HCT116 (cell line): ENCODE data around the gene NLRC5. TPM values are rescaled to one million over a fixed set of nuclear protein-coding genes. Genes with fewer than 3 reads are reported as not detected.

ENCODE experiments used
- ATAC-seq: fragments of 200-7000 bp; cut with Tn5 transposase; 2 replicates; pipeline ENCODE4 v1.9.1; 2020; ENCODE audit warnings: mild to moderate bottlenecking, moderate library complexity
- BruUV-seq: library from RNA; stranded (reverse); fragments of 400-500 nt; replicated peaks from 2 replicates; lab custom pipeline; 2021; lab: Mats Ljungman, UMichigan
- CTCF ChIA-PET: fragments of 300-600 bp; sonication (Branson Sonifier 250); formaldehyde crosslinking; loops from one replicate; lab custom pipeline; 2021; ENCODE audit warnings: antibody characterized with exemption; lab: Charles Lee
- POLR2A ChIA-PET: fragments of 300-600, 350-600 bp; sonication (Branson Sonifier 250); formaldehyde crosslinking; loops from one replicate; lab custom pipeline; 2021; ENCODE audit warnings: antibody characterized with exemption; lab: Charles Lee
- RAD21 ChIA-PET, 2 experiments: fragments of 300-600 bp; sonication (Branson Sonifier 250); formaldehyde crosslinking; loops; one replicate each; lab custom pipeline; 2023; ENCODE audit warnings: low total read pairs in 2 of 2; ENCODE audit not compliant: uncharacterized antibody in 2 of 2, unreplicated experiment in 2 of 2, low non-redundant PET in 1 of 2; lab: Charles Lee
- DNase-seq: peaks from one replicate; pipeline ENCODE4 v3.0.0-alpha.2; 2010; ENCODE audit warnings: low read depth, low spot score
- H2AFZ ChIP-seq: fragments of 200-600 bp; shearing (Covaris generic), sonication (generic); 2 replicates; pipeline ENCODE4 v1.6.1; 2017; ENCODE audit warnings: low read depth, mixed run types, mixed read lengths, antibody characterized with exemption, low read length; ENCODE audit not compliant: poor library complexity, severe bottlenecking
- H3K27ac ChIP-seq: 2 replicates; pipeline ENCODE4 v1.5.1; 2012; ENCODE audit warnings: low read depth, low read length
- H3K27me3 ChIP-seq: fragments of 200-600 bp; sonication (generic); 2 replicates; pipeline ENCODE4 v1.6.1; 2016; ENCODE audit warnings: mixed run types, low read length, mixed read lengths; ENCODE audit not compliant: insufficient read depth
- H3K36me3 ChIP-seq, 2 experiments: fragments of 200-500 bp in 1 of 2; fragments of 200-600 bp in 1 of 2; sonication (Bioruptor generic) in 1 of 2; sonication (generic) in 1 of 2; 2 replicates each; pipeline versions ENCODE4 v1.5.1 to v1.6.1; 2014 to 2016; ENCODE audit warnings: low read length in 2 of 2, inconsistent platforms in 1 of 2, mixed read lengths in 1 of 2, mixed run types in 1 of 2; ENCODE audit not compliant: insufficient read depth in 2 of 2, control insufficient read depth in 1 of 2
- H3K4me1 ChIP-seq, 2 experiments: fragments of 200-600 bp in 1 of 2; sonication (generic) in 1 of 2; 2 replicates each; pipeline versions ENCODE4 v1.5.1 to v1.6.1; 2012 to 2017; ENCODE audit warnings: low read length in 2 of 2, inconsistent platforms in 1 of 2, mild to moderate bottlenecking in 1 of 2, mixed read lengths in 1 of 2, mixed run types in 1 of 2, moderate library complexity in 1 of 2; ENCODE audit not compliant: insufficient read depth in 2 of 2, control insufficient read depth in 1 of 2
- H3K4me2 ChIP-seq: fragments of 200-600 bp; sonication (generic); 2 replicates; pipeline ENCODE4 v1.6.1; 2017; ENCODE audit warnings: mixed run types, low read length, mixed read lengths
- H3K4me3 ChIP-seq, 2 experiments: fragments of 200-600 bp in 1 of 2; sonication (generic) in 1 of 2; replicated peaks in 1 of 2; 2 replicates each; pipeline ENCODE4 v1.5.1; 2011 to 2016; ENCODE audit warnings: low read length in 2 of 2, control low read depth in 1 of 2, low read depth in 1 of 2, mild to moderate bottlenecking in 1 of 2, mixed read lengths in 1 of 2, mixed run types in 1 of 2
- H3K79me2 ChIP-seq: fragments of 200-600 bp; sonication (generic); 2 replicates; pipeline ENCODE4 v1.6.1; 2017; ENCODE audit warnings: mild to moderate bottlenecking, mixed run types, low read length, moderate library complexity, mixed read lengths; ENCODE audit not compliant: insufficient read depth
- H3K9ac ChIP-seq: fragments of 200-600 bp; sonication (generic); 2 replicates; pipeline ENCODE4 v1.6.1; 2016; ENCODE audit warnings: low read length, mixed read lengths
- H3K9me2 ChIP-seq: fragments of 200-600 bp; sonication (generic), shearing (Covaris generic); 2 replicates; pipeline ENCODE4 v1.6.1; 2017; ENCODE audit warnings: mixed run types, mild to moderate bottlenecking, moderate library complexity; ENCODE audit not compliant: insufficient read depth
- H3K9me3 ChIP-seq, 2 experiments: fragments of 200-500 bp in 1 of 2; fragments of 200-600 bp in 1 of 2; sonication (Bioruptor generic) in 1 of 2; sonication (generic) in 1 of 2; 2 replicates each; pipeline ENCODE4 v1.6.1; 2014 to 2017; ENCODE audit warnings: low read length in 2 of 2, mixed read lengths in 2 of 2, inconsistent platforms in 1 of 2, low read depth in 1 of 2, mild to moderate bottlenecking in 1 of 2, mixed run types in 1 of 2, moderate library complexity in 1 of 2; ENCODE audit not compliant: control insufficient read depth in 1 of 2, insufficient read depth in 1 of 2
- H4K20me1 ChIP-seq: fragments of 200-600 bp; sonication (generic), shearing (Covaris generic); 2 replicates; pipeline ENCODE4 v1.6.1; 2017; ENCODE audit warnings: mixed run types, mild to moderate bottlenecking, moderate library complexity; ENCODE audit not compliant: insufficient read depth
- EGR1 ChIP-seq: IDR thresholded peaks from 2 replicates; pipeline ENCODE4 v1.6.1; 2012; ENCODE audit warnings: low read depth
- EZH2phosphoT487 ChIP-seq: fragments of 200-600 bp; IDR thresholded peaks from 2 replicates; pipeline ENCODE4 v1.6.1; 2018; ENCODE audit warnings: antibody characterized with exemption, borderline replicate concordance
- FOSL1 ChIP-seq: IDR thresholded peaks from 2 replicates; pipeline ENCODE4 v1.6.1; 2012; ENCODE audit warnings: low read depth
- SIN3A ChIP-seq: IDR thresholded peaks from 2 replicates; pipeline ENCODE4 v1.6.1; 2012; ENCODE audit warnings: low read depth
- SP1 ChIP-seq: IDR thresholded peaks from 2 replicates; pipeline ENCODE4 v1.6.1; 2012; ENCODE audit warnings: low read depth
- SRF ChIP-seq: IDR thresholded peaks from 2 replicates; pipeline ENCODE4 v1.6.1; 2012; ENCODE audit warnings: low read depth
- YY1 ChIP-seq: IDR thresholded peaks from 2 replicates; pipeline ENCODE4 v1.6.1; 2011; ENCODE audit warnings: low read length, low read depth, moderate library complexity, mild to moderate bottlenecking; ENCODE audit not compliant: insufficient replicate concordance; ENCODE audit errors: extremely low read depth
- ZFX ChIP-seq: fragments of 450-650 bp; IDR thresholded peaks from 2 replicates; pipeline ENCODE4 v1.6.1; 2017
- ZNF274 ChIP-seq: fragments of 200-500 bp; sonication (Bioruptor generic); IDR thresholded peaks from 2 replicates; pipeline ENCODE4 v1.6.1; 2014; ENCODE audit warnings: mild to moderate bottlenecking, low read depth, low read length, inconsistent platforms
- intact Hi-C: fragments of 100-400 bp; cut with micrococcal nuclease; formaldehyde crosslinking; loops from 2 replicates; pipeline ENCODE4 v1.10.0; 2022
- total RNA-seq: library from RNA; stranded (reverse); gene quantifications from one replicate; pipeline ENCODE4 v1.2.1, GENCODE V29; 2021; ENCODE audit not compliant: unreplicated experiment
- TF ChIP-seq, protein P1 (sequence below), 3 experiments: fragments of 200-600 bp in 1 of 3; sonication (generic) in 1 of 3; IDR thresholded peaks in 2 of 3; conservative IDR thresholded peaks in 1 of 3; 2 replicates each; pipeline ENCODE4 v1.5.1; 2012 to 2017; ENCODE audit warnings: low read depth in 2 of 3, low read length in 2 of 3, antibody characterized with exemption in 1 of 3, borderline replicate concordance in 1 of 3, control low read depth in 1 of 3, mild to moderate bottlenecking in 1 of 3, mixed read lengths in 1 of 3, mixed run types in 1 of 3, moderate library complexity in 1 of 3; ENCODE audit not compliant: insufficient read depth in 1 of 3
- TF ChIP-seq, protein P2 (sequence below): IDR thresholded peaks from 2 replicates; pipeline ENCODE4 v1.6.1; 2012
- TF ChIP-seq, protein P3 (sequence below): IDR thresholded peaks from 2 replicates; pipeline ENCODE4 v1.6.1; 2012

The NLRC5 gene
- total RNA-seq, 1 experiment from 2014 or later = 10.4 TPM

DNA sequence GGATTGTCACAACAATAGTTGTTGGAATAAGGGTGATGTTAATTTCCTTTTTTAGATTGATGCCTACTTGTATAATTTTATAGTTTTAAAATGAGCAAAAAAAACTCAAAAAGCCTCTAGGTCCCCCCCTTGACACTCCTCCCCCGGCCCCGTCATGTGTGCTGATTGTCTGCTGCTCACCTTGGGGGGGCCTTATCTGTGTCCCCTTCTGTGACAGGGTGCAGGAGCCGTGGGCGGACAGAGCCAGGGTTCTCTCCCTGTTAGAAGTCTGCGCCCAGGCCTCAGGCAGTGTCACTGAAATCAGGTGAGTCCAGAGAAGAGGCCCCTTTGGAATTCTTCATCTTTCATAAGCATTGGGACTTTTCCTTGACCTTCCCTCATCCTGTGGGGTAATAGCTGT is 75.6 kb downstream of the NLRC5 start:
- ChIA-PET RAD21 (no interaction called here), POLR2A (no interaction called here), CTCF (no interaction called here)
- intact Hi-C loops = no loop called here
- Histone ChIP-seq H3K4me1 (peaks cover 7 to 16% of the 10 kb centered on the region in 2 experiments; a peak in 3 of 4 replicates), H3K9me3 (no peaks in the 10 kb centered on the region), H3K9me2 (no peaks in the 10 kb centered on the region), H3K4me3 (no peak overlapping the region), H3K4me2 (no peak overlapping the region), H3K27me3 (no peaks in the 10 kb centered on the region), H4K20me1 (no peaks in the 10 kb centered on the region), H3K79me2 (no peaks in the 10 kb centered on the region), H2AFZ (no peak overlapping the region), H3K36me3 (no peaks in the 10 kb centered on the region), H3K9ac (no peak overlapping the region), H3K27ac (no peak overlapping the region)
- no peak for DNase-seq
- no peak for TF ChIP-seq SP1
- no peak for TF ChIP-seq EGR1
- TF ChIP-seq FOSL1 = no peak
- TF ChIP-seq SRF = no peak
- TF ChIP-seq, protein P1, sequence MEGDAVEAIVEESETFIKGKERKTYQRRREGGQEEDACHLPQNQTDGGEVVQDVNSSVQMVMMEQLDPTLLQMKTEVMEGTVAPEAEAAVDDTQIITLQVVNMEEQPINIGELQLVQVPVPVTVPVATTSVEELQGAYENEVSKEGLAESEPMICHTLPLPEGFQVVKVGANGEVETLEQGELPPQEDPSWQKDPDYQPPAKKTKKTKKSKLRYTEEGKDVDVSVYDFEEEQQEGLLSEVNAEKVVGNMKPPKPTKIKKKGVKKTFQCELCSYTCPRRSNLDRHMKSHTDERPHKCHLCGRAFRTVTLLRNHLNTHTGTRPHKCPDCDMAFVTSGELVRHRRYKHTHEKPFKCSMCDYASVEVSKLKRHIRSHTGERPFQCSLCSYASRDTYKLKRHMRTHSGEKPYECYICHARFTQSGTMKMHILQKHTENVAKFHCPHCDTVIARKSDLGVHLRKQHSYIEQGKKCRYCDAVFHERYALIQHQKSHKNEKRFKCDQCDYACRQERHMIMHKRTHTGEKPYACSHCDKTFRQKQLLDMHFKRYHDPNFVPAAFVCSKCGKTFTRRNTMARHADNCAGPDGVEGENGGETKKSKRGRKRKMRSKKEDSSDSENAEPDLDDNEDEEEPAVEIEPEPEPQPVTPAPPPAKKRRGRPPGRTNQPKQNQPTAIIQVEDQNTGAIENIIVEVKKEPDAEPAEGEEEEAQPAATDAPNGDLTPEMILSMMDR (IDR thresholded peaks at IDR 0.05 in 2 of 3, conservative IDR thresholded peaks at IDR 0.05 in 1 of 3; ENCODE audit: borderline replicate concordance in 1 of 3, insufficient read depth in 1 of 3, low read depth in 2 of 3, low read length in 2 of 3) = no peak
- no peak for TF ChIP-seq ZNF274
- ATAC-seq = no peak
- no TSS peak for BruUV-seq

DNA sequence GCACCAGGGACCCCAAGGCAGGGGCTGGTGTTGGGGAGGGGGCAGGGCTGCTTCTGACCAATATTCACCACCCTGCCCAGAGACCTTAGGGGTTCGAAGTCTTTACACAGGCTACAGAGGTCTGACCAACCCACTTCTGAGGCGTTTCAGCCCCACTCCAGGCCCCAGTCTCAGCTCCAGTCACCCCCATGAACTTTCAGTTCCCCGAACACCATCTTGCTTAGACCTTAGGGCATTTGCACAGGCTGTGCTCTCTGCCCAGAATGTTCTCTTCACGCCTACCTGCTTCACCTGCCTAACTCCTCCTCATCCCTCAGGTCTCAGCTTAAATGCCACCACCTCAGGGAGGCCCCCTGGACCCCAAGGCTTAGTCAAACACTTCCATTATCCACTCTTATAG is 77.3 kb downstream of the NLRC5 start:
- ATAC-seq (no peak), DNase-seq (no peak)
- ChIA-PET POLR2A (no interaction called here), CTCF (no interaction called here), RAD21 (no interaction called here)
- H4K20me1 ChIP-seq = no peaks in the 10 kb centered on the region
- no peak overlapping the region for H3K27ac ChIP-seq
- H3K4me2 ChIP-seq = no peak overlapping the region
- no TSS peak for BruUV-seq
- TF ChIP-seq, protein P2, sequence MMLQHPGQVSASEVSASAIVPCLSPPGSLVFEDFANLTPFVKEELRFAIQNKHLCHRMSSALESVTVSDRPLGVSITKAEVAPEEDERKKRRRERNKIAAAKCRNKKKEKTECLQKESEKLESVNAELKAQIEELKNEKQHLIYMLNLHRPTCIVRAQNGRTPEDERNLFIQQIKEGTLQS = no peak
- TF ChIP-seq, protein P1 (IDR thresholded peaks at IDR 0.05 in 2 of 3, conservative IDR thresholded peaks at IDR 0.05 in 1 of 3; ENCODE audit: borderline replicate concordance in 1 of 3, insufficient read depth in 1 of 3, low read depth in 2 of 3, low read length in 2 of 3) = no peak
- no peak for TF ChIP-seq SP1
- no peak for TF ChIP-seq ZNF274
- no peak for TF ChIP-seq ZFX
- no peak for TF ChIP-seq YY1
- TF ChIP-seq EZH2phosphoT487 = no peak
- no peak for TF ChIP-seq SIN3A
- TF ChIP-seq, protein P3, sequence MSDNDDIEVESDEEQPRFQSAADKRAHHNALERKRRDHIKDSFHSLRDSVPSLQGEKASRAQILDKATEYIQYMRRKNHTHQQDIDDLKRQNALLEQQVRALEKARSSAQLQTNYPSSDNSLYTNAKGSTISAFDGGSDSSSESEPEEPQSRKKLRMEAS = no peak
- H3K4me3 ChIP-seq = no peak overlapping the region
- H3K27me3 ChIP-seq = no peaks in the 10 kb centered on the region
- no peaks in the 10 kb centered on the region for H3K9me3 ChIP-seq
- H3K9me2 ChIP-seq = 0 out of 2 replicates have a peak, but pooled peaks cover 3% of the 10 kb centered on the region
- intact Hi-C loops = no loop called here
- no peaks in the 10 kb centered on the region for H3K36me3 ChIP-seq
- no peaks in the 10 kb centered on the region for H3K79me2 ChIP-seq
- peaks cover under 1 to 13% of the 10 kb centered on the region in 2 experiments; a peak in 3 of 4 replicates for H3K4me1 ChIP-seq
- no peak overlapping the region for H3K9ac ChIP-seq
- H2AFZ ChIP-seq = no peak overlapping the region
